GM18951 (cell line): ENCODE measurements around the gene P4HA1.

ENCODE experiments used
- POLR2A ChIP-seq: IDR thresholded peaks from 4 replicates; pipeline ENCODE4 v1.6.1; 2011; ENCODE audit warnings: mild to moderate bottlenecking; ENCODE audit not compliant: insufficient read length, insufficient read depth; ENCODE audit errors: extremely low read depth
- in situ Hi-C: fragments of 300-500 bp; cut with MboI; formaldehyde crosslinking; loops from one replicate; pipeline ENCODE4 v1.12.0; 2022; ENCODE audit warnings: low sequenced_read_pairs, mixed read lengths, inconsistent platforms; ENCODE audit not compliant: unreplicated experiment

Gene P4HA1

GRCh38 chr10:73076360-73077183, 20.1 kb downstream of the P4HA1 start:
- in situ Hi-C loops, result no loop called here
- no peak for TF ChIP-seq POLR2A

GRCh38 chr10:73075829-73076228, 20.8 kb downstream of the P4HA1 start:
- in situ Hi-C loops, result no loop called here
- no peak for TF ChIP-seq POLR2A

GRCh38 chr10:73073627-73074026, 23.0 kb downstream of the P4HA1 start:
- in situ Hi-C loops, result no loop called here
- TF ChIP-seq POLR2A, result no peak

- in situ Hi-C loops, result no loop called here
Measured at GRCh38 chr10:73065441-73065840, 31.2 kb downstream of the P4HA1 start.

GRCh38 chr10:73061743-73062142, 34.9 kb downstream of the P4HA1 start:
- no peak for TF ChIP-seq POLR2A
- in situ Hi-C loops, result no loop called here

More at GRCh38 chr10:73065441-73065840, 31.2 kb downstream of the P4HA1 start:
- TF ChIP-seq POLR2A, result no peak

GRCh38 chr10:73060738-73061635, 35.7 kb downstream of the P4HA1 start:
- TF ChIP-seq POLR2A, result no peak
- in situ Hi-C loops, result no loop called here

GRCh38 chr10:73060173-73060572, 36.5 kb downstream of the P4HA1 start:
- in situ Hi-C loops, result no loop called here
- no peak for TF ChIP-seq POLR2A

GRCh38 chr10:73058057-73058591, 38.5 kb downstream of the P4HA1 start:
- in situ Hi-C loops, result no loop called here
- TF ChIP-seq POLR2A, result no peak

- in situ Hi-C loops, result no loop called here
- no peak for TF ChIP-seq POLR2A
Measured at GRCh38 chr10:73054286-73054685, 42.4 kb downstream of the P4HA1 start.

- in situ Hi-C loops, result no loop called here
- TF ChIP-seq POLR2A, result no peak
Measured at GRCh38 chr10:73053275-73053674, 43.4 kb downstream of the P4HA1 start.

- in situ Hi-C loops, result no loop called here
- no peak for TF ChIP-seq POLR2A
Measured at GRCh38 chr10:73044378-73045285, 52.0 kb downstream of the P4HA1 start.

- no peak for TF ChIP-seq POLR2A
- in situ Hi-C loops, result no loop called here
Measured at GRCh38 chr10:73043766-73044377, 52.8 kb downstream of the P4HA1 start.
